ENCODE results near the gene ZNF469. TPM values are rescaled to one million over a fixed set of nuclear protein-coding genes. Genes with fewer than 3 reads are reported as not detected.

Gene ZNF469
- polyA plus RNA-seq, 1 donor (not counting 4 experiments of a cell fraction or from before 2014, with no cell fraction given) = not detected

DNA sequence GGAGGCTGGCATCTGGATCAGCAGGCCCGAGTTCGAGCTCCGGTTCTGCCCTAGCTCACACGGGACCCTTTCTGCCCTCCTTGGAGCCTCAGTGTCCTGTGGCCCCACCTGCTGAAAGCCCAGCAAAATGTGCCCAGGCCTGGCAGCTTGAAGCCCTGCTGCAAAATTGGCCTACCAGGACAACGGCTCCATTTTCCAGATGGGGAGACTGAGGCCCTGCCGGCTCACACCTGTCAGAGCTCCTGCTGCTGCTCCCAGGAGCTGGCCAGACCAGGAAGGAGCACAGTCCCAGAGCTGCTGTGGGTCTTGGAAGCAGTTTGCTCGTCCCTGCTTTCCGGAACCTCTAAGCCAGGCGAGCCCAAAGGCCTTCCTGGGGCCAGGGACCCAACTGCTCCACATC, 17.4 kb downstream of the ZNF469 start:
- TF ChIP-seq, protein P1, sequence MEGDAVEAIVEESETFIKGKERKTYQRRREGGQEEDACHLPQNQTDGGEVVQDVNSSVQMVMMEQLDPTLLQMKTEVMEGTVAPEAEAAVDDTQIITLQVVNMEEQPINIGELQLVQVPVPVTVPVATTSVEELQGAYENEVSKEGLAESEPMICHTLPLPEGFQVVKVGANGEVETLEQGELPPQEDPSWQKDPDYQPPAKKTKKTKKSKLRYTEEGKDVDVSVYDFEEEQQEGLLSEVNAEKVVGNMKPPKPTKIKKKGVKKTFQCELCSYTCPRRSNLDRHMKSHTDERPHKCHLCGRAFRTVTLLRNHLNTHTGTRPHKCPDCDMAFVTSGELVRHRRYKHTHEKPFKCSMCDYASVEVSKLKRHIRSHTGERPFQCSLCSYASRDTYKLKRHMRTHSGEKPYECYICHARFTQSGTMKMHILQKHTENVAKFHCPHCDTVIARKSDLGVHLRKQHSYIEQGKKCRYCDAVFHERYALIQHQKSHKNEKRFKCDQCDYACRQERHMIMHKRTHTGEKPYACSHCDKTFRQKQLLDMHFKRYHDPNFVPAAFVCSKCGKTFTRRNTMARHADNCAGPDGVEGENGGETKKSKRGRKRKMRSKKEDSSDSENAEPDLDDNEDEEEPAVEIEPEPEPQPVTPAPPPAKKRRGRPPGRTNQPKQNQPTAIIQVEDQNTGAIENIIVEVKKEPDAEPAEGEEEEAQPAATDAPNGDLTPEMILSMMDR (optimal IDR thresholded peaks at IDR 0.05 in 1 of 3, IDR thresholded peaks at IDR 0.05 in 1 of 3, conservative IDR thresholded peaks at IDR 0.05 in 1 of 3; ENCODE audit: extremely low read depth in 1 of 3, insufficient read depth in 2 of 3, low read length in 3 of 3) = no peak
- TF ChIP-seq EZH2 (IDR thresholded peaks at IDR 0.05; ENCODE audit: low read length) = no peak
- FAIRE-seq (no peak), DNase-seq (ENCODE audit: low read depth, low spot score) (no peak)
- Histone ChIP-seq H3K9me1 (ENCODE audit: control insufficient read depth, extremely low read depth, insufficient read depth, low read length) (no peaks in the 10 kb centered on the region), H3K4me2 (ENCODE audit: control insufficient read depth, extremely low read depth, insufficient read depth, low read depth, low read length) (no peak overlapping the region), H3K4me3 (ENCODE audit: control insufficient read depth in 2 of 3, extremely low read depth in 1 of 3, insufficient read depth in 2 of 3, low read depth in 1 of 3, low read length in 3 of 3) (no peak overlapping the region), H2AFZ (ENCODE audit: control insufficient read depth, low read length) (no peak overlapping the region), H4K20me1 (ENCODE audit: control insufficient read depth, extremely low read depth, insufficient read depth, low read length) (no peaks in the 10 kb centered on the region), H3K27me3 (ENCODE audit: control insufficient read depth, extremely low read depth, insufficient read depth, low read length) (peaks cover 11% of the 10 kb centered on the region), H3K79me2 (ENCODE audit: control insufficient read depth, insufficient read depth, low read length) (no peaks in the 10 kb centered on the region), H3K9ac (ENCODE audit: control insufficient read depth, extremely low read depth, insufficient read depth, low read length) (no peak overlapping the region), H3K27ac (ENCODE audit: control insufficient read depth, insufficient read depth, low read length) (no peak overlapping the region), H3K9me3 (ENCODE audit: control insufficient read depth, low read depth, low read length) (peaks cover 2% of the 10 kb centered on the region), H3K36me3 (ENCODE audit: control insufficient read depth in 2 of 2, extremely low read depth in 1 of 2, insufficient read depth in 2 of 2, low read length in 2 of 2) (no peaks in the 10 kb centered on the region), H3K4me1 (ENCODE audit: control insufficient read depth, extremely low read depth, insufficient read depth, low read length) (no peaks in the 10 kb centered on the region)
- dilution Hi-C loops (cut with MboI; ENCODE audit: extremely low pct_ligation_motif_present, low sequenced_read_pairs) = no loop called here

DNA sequence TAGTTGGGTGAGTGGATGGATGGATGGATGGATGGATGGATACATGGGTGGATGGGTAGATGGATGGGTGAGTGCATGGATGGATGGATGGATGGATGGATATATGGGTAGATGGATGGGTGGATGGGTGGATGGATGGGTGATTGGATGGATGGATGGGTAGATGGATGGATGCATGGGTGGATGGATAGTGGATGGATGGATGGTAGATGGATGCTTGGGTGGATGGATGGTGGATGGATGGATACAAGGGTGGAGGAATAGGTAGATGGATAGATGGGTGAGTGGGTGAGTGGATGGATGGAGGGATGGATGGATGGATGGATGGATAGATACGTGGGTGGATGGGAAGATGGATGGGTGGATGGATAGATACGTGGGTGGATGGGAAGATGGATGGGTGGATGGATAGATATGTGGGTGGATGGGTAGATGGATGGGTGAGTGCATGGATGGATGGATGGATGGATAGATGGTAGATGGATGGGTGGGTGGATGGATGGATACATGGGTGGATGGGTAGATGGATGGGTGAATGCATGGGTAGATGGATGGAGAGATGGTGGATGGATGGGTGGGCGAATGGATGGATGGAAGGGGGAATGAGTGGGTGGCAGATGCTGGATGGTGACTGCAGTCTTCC, 19.0 kb downstream of the ZNF469 start:
- TF ChIP-seq, protein P1 (optimal IDR thresholded peaks at IDR 0.05 in 1 of 3, IDR thresholded peaks at IDR 0.05 in 1 of 3, conservative IDR thresholded peaks at IDR 0.05 in 1 of 3; ENCODE audit: extremely low read depth in 1 of 3, insufficient read depth in 2 of 3, low read length in 3 of 3) = no peak
- TF ChIP-seq EZH2 (IDR thresholded peaks at IDR 0.05; ENCODE audit: low read length) = no peak
- no peak overlapping the region for H3K4me3 ChIP-seq (ENCODE audit: control insufficient read depth in 2 of 3, extremely low read depth in 1 of 3, insufficient read depth in 2 of 3, low read depth in 1 of 3, low read length in 3 of 3)
- H3K36me3 ChIP-seq (ENCODE audit: control insufficient read depth in 2 of 2, extremely low read depth in 1 of 2, insufficient read depth in 2 of 2, low read length in 2 of 2) = no peaks in the 10 kb centered on the region
- no peaks in the 10 kb centered on the region for H3K9me1 ChIP-seq (ENCODE audit: control insufficient read depth, extremely low read depth, insufficient read depth, low read length)
- H3K27me3 ChIP-seq (ENCODE audit: control insufficient read depth, extremely low read depth, insufficient read depth, low read length) = peaks cover 25% of the 10 kb centered on the region
- H3K9ac ChIP-seq (ENCODE audit: control insufficient read depth, extremely low read depth, insufficient read depth, low read length) = no peak overlapping the region
- no peak overlapping the region for H3K27ac ChIP-seq (ENCODE audit: control insufficient read depth, insufficient read depth, low read length)
- no peak for DNase-seq (ENCODE audit: low read depth, low spot score)
- dilution Hi-C loops (cut with MboI; ENCODE audit: extremely low pct_ligation_motif_present, low sequenced_read_pairs) = no loop called here
- FAIRE-seq = no peak
- H3K4me1 ChIP-seq (ENCODE audit: control insufficient read depth, extremely low read depth, insufficient read depth, low read length) = no peaks in the 10 kb centered on the region
- H2AFZ ChIP-seq (ENCODE audit: control insufficient read depth, low read length) = no peak overlapping the region
- H3K4me2 ChIP-seq (ENCODE audit: control insufficient read depth, extremely low read depth, insufficient read depth, low read depth, low read length) = no peak overlapping the region
- no peaks in the 10 kb centered on the region for H4K20me1 ChIP-seq (ENCODE audit: control insufficient read depth, extremely low read depth, insufficient read depth, low read length)
- peaks cover 2% of the 10 kb centered on the region for H3K9me3 ChIP-seq (ENCODE audit: control insufficient read depth, low read depth, low read length)
- H3K79me2 ChIP-seq (ENCODE audit: control insufficient read depth, insufficient read depth, low read length) = no peaks in the 10 kb centered on the region
